Measurements from ENCODE around the gene TATDN2. TPM values are rescaled to one million over a fixed set of nuclear protein-coding genes. Genes with fewer than 3 reads are reported as not detected.

TATDN2 gene
- total and polyA plus RNA-seq, 5 donors from 2014 or later: 10.2 to 86.5 (median 13.2) TPM

- Mint-ChIP-seq H3K36me3 (peaks cover 36% of the 10 kb centered on the region), H3K27me3 (no peaks in the 10 kb centered on the region), H3K27ac (peak overlapping the region; percentile 64 to 97 (median 95)), H3K9me3 (peaks cover 0 to 9% (median 2%) of the 10 kb centered on the region in 7 donors), H3K4me1 (peaks cover 22 to 82% (median 63%) of the 10 kb centered on the region in 4 donors), H3K4me3 (peak overlapping the region; percentile 99 to 100 (median 100))
- DNase-seq (no peak), ATAC-seq (ENCODE audit: low read depth in 2 of 2) (no peak)
- no peak overlapping the region for H3K27ac ChIP-seq (ENCODE audit: insufficient read depth, low read length, poor library complexity, severe bottlenecking)
- peaks cover 36% of the 10 kb centered on the region for H3K36me3 ChIP-seq (ENCODE audit: control insufficient read depth, insufficient read depth, low read length)
- H3K4me1 ChIP-seq (ENCODE audit: control insufficient read depth, insufficient read depth, low read length, poor library complexity, severe bottlenecking): peaks cover 59% of the 10 kb centered on the region
- H3K9me3 ChIP-seq (ENCODE audit: control insufficient read depth in 2 of 2, low read length in 2 of 2): no peaks in the 10 kb centered on the region
- peak overlapping the region; percentile 95 for H3K4me3 ChIP-seq (ENCODE audit: low read depth, low read length)
- H3K27me3 ChIP-seq (ENCODE audit: control insufficient read depth, insufficient read depth, low read length): no peaks in the 10 kb centered on the region
Measured at GRCh38 chr3:10251006-10251405, 2.7 kb downstream of the TATDN2 start.

DNA sequence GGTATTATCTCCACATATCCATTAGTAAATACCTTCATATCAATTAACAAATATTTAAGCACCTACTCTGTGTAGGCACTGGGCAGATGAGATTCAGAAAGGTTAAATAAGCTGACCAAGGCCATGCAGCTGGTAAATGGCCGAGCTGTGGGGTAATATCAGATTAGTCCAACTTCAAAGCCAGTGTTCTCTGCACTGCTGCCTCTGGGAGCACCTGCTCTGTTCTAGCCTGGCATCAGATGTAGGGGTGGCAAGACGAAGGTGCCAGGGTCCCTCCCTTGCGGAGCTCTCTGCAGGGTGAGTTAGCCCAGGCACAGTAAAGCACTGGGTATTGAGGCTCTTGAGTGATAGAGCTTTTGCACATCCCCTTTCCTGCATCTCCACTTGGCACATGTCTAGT lies 5.5 kb downstream of the TATDN2 start:
- peaks cover 46% of the 10 kb centered on the region for H3K36me3 ChIP-seq (ENCODE audit: control insufficient read depth, insufficient read depth, low read length)
- no peak overlapping the region for H3K27ac ChIP-seq (ENCODE audit: insufficient read depth, low read length, poor library complexity, severe bottlenecking)
- no peak overlapping the region for H3K4me3 ChIP-seq (ENCODE audit: low read depth, low read length)
- H3K4me1 Mint-ChIP-seq: peaks cover 15 to 89% (median 64%) of the 10 kb centered on the region in 4 donors
- no peaks in the 10 kb centered on the region for H3K27me3 Mint-ChIP-seq
- peaks cover 0 to 2% (median 0%) of the 10 kb centered on the region in 7 donors for H3K9me3 Mint-ChIP-seq
- peak overlapping the region; percentile 5 to 86 (median 27) for H3K27ac Mint-ChIP-seq
- H3K4me3 Mint-ChIP-seq: peak overlapping the region in 2 of 4 donors; percentile 74 to 77
- H3K4me1 ChIP-seq (ENCODE audit: control insufficient read depth, insufficient read depth, low read length, poor library complexity, severe bottlenecking): peaks cover 52% of the 10 kb centered on the region
- peaks cover 40% of the 10 kb centered on the region for H3K36me3 Mint-ChIP-seq
- H3K9me3 ChIP-seq (ENCODE audit: control insufficient read depth in 2 of 2, low read length in 2 of 2): no peaks in the 10 kb centered on the region
- ATAC-seq (ENCODE audit: low read depth in 2 of 2) (no peak), DNase-seq (no peak)
- H3K27me3 ChIP-seq (ENCODE audit: control insufficient read depth, insufficient read depth, low read length): no peaks in the 10 kb centered on the region

DNA sequence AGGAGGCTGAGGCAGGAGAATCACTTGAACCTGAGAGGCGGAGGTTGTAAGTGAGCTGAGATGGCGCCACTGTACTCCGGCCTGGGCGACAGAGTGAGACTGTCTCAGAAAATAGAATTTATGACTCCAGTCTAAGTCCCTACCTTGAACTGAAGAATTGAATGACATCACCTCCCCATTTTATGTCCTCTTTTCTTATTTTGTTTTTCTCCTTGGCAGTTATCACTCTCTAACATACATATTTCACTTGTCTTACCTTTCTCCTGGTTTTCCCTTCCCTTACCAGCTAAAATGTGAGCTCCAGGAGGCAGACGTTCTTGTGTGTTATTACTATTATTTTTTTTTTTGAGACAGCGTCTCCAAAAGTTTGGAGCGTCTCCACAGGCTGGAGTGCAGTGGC lies 7.6 kb downstream of the TATDN2 start:
- Histone ChIP-seq H3K27me3 (ENCODE audit: control insufficient read depth, insufficient read depth, low read length) (no peaks in the 10 kb centered on the region), H3K4me1 (ENCODE audit: control insufficient read depth, insufficient read depth, low read length, poor library complexity, severe bottlenecking) (peaks cover 38% of the 10 kb centered on the region), H3K9me3 (ENCODE audit: control insufficient read depth in 2 of 2, low read length in 2 of 2) (no peaks in the 10 kb centered on the region), H3K36me3 (ENCODE audit: control insufficient read depth, insufficient read depth, low read length) (peaks cover 64% of the 10 kb centered on the region), H3K27ac (ENCODE audit: insufficient read depth, low read length, poor library complexity, severe bottlenecking) (no peak overlapping the region), H3K4me3 (ENCODE audit: low read depth, low read length) (no peak overlapping the region)
- Mint-ChIP-seq H3K27me3 (no peaks in the 10 kb centered on the region), H3K4me1 (peaks cover 7 to 93% (median 63%) of the 10 kb centered on the region in 4 donors), H3K36me3 (peaks cover 51% of the 10 kb centered on the region), H3K27ac (peak overlapping the region in 2 of 3 donors; percentile 64 to 67), H3K4me3 (peak overlapping the region in 3 of 4 donors; percentile 27 to 46 (median 33)), H3K9me3 (peaks cover 0 to 2% (median 0%) of the 10 kb centered on the region in 7 donors)
- ATAC-seq (ENCODE audit: low read depth in 2 of 2): no peak
- DNase-seq: no peak

DNA sequence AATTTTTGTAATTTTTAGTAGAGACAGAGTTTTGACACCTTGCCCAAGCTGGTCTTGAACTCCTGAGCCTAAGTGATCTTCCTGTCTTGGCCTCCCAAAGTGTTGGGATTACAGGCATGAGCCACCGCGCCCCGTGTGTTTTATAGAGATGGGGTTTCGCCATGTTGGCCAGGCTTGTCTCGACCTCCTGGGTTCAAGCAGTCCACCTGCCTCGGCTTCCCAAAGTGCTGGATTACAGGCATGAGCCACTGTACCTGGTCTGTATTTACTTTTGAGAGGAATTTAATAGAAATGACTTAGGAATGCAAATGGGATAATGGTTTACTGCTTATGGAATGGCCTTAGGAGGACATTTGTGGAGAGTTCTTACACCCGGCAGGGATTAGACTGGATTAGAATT lies 10.8 kb downstream of the TATDN2 start:
- Mint-ChIP-seq H3K27ac (peak overlapping the region; percentile 51 to 91 (median 88)), H3K4me3 (peak overlapping the region in 2 of 4 donors; percentile 10 to 29), H3K27me3 (no peaks in the 10 kb centered on the region), H3K9me3 (no peaks in the 10 kb centered on the region), H3K4me1 (peaks cover 20 to 93% (median 62%) of the 10 kb centered on the region in 4 donors), H3K36me3 (peaks cover 50% of the 10 kb centered on the region)
- H3K36me3 ChIP-seq (ENCODE audit: control insufficient read depth, insufficient read depth, low read length): peaks cover 57% of the 10 kb centered on the region
- no peak overlapping the region for H3K27ac ChIP-seq (ENCODE audit: insufficient read depth, low read length, poor library complexity, severe bottlenecking)
- H3K9me3 ChIP-seq (ENCODE audit: control insufficient read depth in 2 of 2, low read length in 2 of 2): no peaks in the 10 kb centered on the region
- H3K4me3 ChIP-seq (ENCODE audit: low read depth, low read length): no peak overlapping the region
- DNase-seq (no peak), ATAC-seq (ENCODE audit: low read depth in 2 of 2) (no peak)
- H3K4me1 ChIP-seq (ENCODE audit: control insufficient read depth, insufficient read depth, low read length, poor library complexity, severe bottlenecking): peaks cover 39% of the 10 kb centered on the region
- no peaks in the 10 kb centered on the region for H3K27me3 ChIP-seq (ENCODE audit: control insufficient read depth, insufficient read depth, low read length)

- peaks cover 47% of the 10 kb centered on the region for H3K36me3 Mint-ChIP-seq
- Histone ChIP-seq H3K36me3 (ENCODE audit: control insufficient read depth, insufficient read depth, low read length) (peaks cover 51% of the 10 kb centered on the region), H3K27me3 (ENCODE audit: control insufficient read depth, insufficient read depth, low read length) (no peaks in the 10 kb centered on the region), H3K4me3 (ENCODE audit: low read depth, low read length) (no peak overlapping the region), H3K27ac (ENCODE audit: insufficient read depth, low read length, poor library complexity, severe bottlenecking) (peak overlapping the region; percentile 28), H3K4me1 (ENCODE audit: control insufficient read depth, insufficient read depth, low read length, poor library complexity, severe bottlenecking) (peaks cover 36% of the 10 kb centered on the region), H3K9me3 (ENCODE audit: control insufficient read depth in 2 of 2, low read length in 2 of 2) (no peaks in the 10 kb centered on the region)
- H3K4me3 Mint-ChIP-seq: peak overlapping the region in 2 of 4 donors; percentile 41 to 62
- H3K27ac Mint-ChIP-seq: peak overlapping the region; percentile 51 to 91 (median 88)
- peaks cover 23 to 93% (median 61%) of the 10 kb centered on the region in 4 donors for H3K4me1 Mint-ChIP-seq
- ATAC-seq (ENCODE audit: low read depth in 2 of 2) (no peak), DNase-seq (no peak)
- H3K9me3 Mint-ChIP-seq: no peaks in the 10 kb centered on the region
- H3K27me3 Mint-ChIP-seq: no peaks in the 10 kb centered on the region
Measured at GRCh38 chr3:10259798-10260197, 11.5 kb downstream of the TATDN2 start.

DNA sequence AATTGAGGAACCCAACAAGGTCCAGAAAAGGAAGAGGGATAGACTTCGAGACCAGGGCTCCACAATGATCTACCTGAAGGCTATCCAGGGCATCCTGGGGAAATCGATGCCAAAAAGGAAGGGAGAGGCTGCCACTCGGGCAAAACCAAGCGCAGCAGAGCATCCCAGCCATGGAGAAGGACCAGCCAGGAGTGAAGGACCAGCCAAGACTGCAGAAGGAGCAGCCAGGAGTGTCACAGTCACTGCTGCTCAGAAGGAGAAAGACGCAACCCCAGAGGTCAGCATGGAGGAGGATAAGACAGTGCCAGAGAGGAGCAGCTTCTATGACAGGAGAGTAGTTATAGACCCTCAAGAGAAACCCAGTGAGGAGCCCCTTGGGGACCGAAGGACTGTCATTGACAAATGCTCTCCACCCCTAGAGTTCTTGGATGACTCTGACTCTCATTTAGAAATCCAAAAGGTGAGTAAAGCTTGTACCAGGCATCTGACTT lies 12.0 kb downstream of the TATDN2 start:
- Mint-ChIP-seq H3K9me3 (no peaks in the 10 kb centered on the region), H3K4me1 (peaks cover 23 to 91% (median 58%) of the 10 kb centered on the region in 4 donors), H3K27me3 (no peaks in the 10 kb centered on the region), H3K4me3 (peak overlapping the region in 2 of 4 donors; percentile 62), H3K36me3 (peaks cover 47% of the 10 kb centered on the region), H3K27ac (peak overlapping the region; percentile 51 to 91 (median 88))
- Histone ChIP-seq H3K27ac (ENCODE audit: insufficient read depth, low read length, poor library complexity, severe bottlenecking) (peak overlapping the region; percentile 28), H3K4me3 (ENCODE audit: low read depth, low read length) (no peak overlapping the region), H3K9me3 (ENCODE audit: control insufficient read depth in 2 of 2, low read length in 2 of 2) (no peaks in the 10 kb centered on the region), H3K4me1 (ENCODE audit: control insufficient read depth, insufficient read depth, low read length, poor library complexity, severe bottlenecking) (peaks cover 32% of the 10 kb centered on the region), H3K36me3 (ENCODE audit: control insufficient read depth, insufficient read depth, low read length) (peaks cover 48% of the 10 kb centered on the region), H3K27me3 (ENCODE audit: control insufficient read depth, insufficient read depth, low read length) (no peaks in the 10 kb centered on the region)
- no peak for DNase-seq
- ATAC-seq (ENCODE audit: low read depth in 2 of 2): no peak

DNA sequence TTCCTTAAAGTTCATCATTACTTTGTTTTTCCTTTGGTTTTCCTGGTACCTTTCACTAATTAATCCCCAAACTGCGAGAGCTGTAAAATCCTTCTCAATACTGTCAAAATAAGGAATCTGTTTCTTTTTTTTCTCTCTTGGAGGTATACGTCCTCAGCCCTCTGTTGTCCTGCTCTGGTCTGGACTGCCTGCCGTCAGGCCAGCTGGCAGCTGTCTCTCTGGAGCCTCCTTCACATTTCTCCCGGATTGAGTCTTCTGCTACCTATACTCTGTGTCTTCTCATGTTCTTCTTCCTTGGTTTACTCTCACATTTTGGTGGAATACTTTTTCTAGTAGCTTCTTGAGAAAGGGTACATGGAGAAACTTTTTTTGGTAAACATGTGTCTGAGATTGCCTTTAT lies 13.8 kb downstream of the TATDN2 start:
- Mint-ChIP-seq H3K27me3 (no peaks in the 10 kb centered on the region), H3K4me3 (peak overlapping the region in 3 of 4 donors; percentile 24 to 42 (median 31)), H3K9me3 (no peaks in the 10 kb centered on the region), H3K27ac (peak overlapping the region; percentile 25 to 72 (median 36)), H3K4me1 (peaks cover 23 to 88% (median 60%) of the 10 kb centered on the region in 4 donors), H3K36me3 (peaks cover 48% of the 10 kb centered on the region)
- no peak for DNase-seq
- Histone ChIP-seq H3K4me3 (ENCODE audit: low read depth, low read length) (no peak overlapping the region), H3K4me1 (ENCODE audit: control insufficient read depth, insufficient read depth, low read length, poor library complexity, severe bottlenecking) (peaks cover 45% of the 10 kb centered on the region), H3K27ac (ENCODE audit: insufficient read depth, low read length, poor library complexity, severe bottlenecking) (peak overlapping the region; percentile 45), H3K9me3 (ENCODE audit: control insufficient read depth in 2 of 2, low read length in 2 of 2) (no peaks in the 10 kb centered on the region), H3K36me3 (ENCODE audit: control insufficient read depth, insufficient read depth, low read length) (peaks cover 38% of the 10 kb centered on the region), H3K27me3 (ENCODE audit: control insufficient read depth, insufficient read depth, low read length) (no peaks in the 10 kb centered on the region)
- ATAC-seq (ENCODE audit: low read depth in 2 of 2): no peak
